PC-3 (cell line): Measurements from ENCODE around the gene TIPARP.

Experiments
- CTCF ChIP-seq: fragments of 300-600 bp; sonication (generic); conservative IDR thresholded peaks from 2 replicates; pipeline ENCODE4 v1.5.1; 2017; ENCODE audit warnings: antibody characterized with exemption, low read depth, mild to moderate bottlenecking, low read length
- EZH2 ChIP-seq: fragments of 300-600 bp; sonication (generic); IDR thresholded peaks from one replicate; pipeline ENCODE4 v1.6.1; 2017; ENCODE audit warnings: antibody characterized with exemption, mild to moderate bottlenecking, low read length; ENCODE audit not compliant: unreplicated experiment

- TF ChIP-seq EZH2 (no peak), CTCF (no peak)
Observed at GRCh38 chr3:156732261-156732660, 57.9 kb downstream of the TIPARP start.
